A673 (cell line): Measurements from ENCODE around the gene DNPH1. TPM values are rescaled to one million over a fixed set of nuclear protein-coding genes. Genes with fewer than 3 reads are reported as not detected.

Experiments used
- BruUV-seq: library from RNA; stranded (reverse); fragments of 400-500 nt; replicated peaks from 2 replicates; lab custom pipeline; 2021; lab: Mats Ljungman, UMichigan
- CTCF ChIA-PET: fragments of 300-600 bp; sonication (Branson Sonifier 250); formaldehyde crosslinking; loops from one replicate; lab custom pipeline; 2022; ENCODE audit warnings: antibody characterized with exemption; lab: Charles Lee
- POLR2A ChIA-PET: fragments of 300-600 bp; sonication (Branson Sonifier 250); formaldehyde crosslinking; loops from one replicate; lab custom pipeline; 2022; ENCODE audit warnings: antibody characterized with exemption; ENCODE audit not compliant: low non-redundant PET; lab: Charles Lee
- DNase-seq: peaks from one replicate; pipeline ENCODE4 v3.0.0-alpha.2; 2015; ENCODE audit warnings: low spot score
- H3K27ac ChIP-seq: fragments of 200-600 bp; sonication (generic); 2 replicates; pipeline ENCODE4 v1.5.1; 2016; ENCODE audit warnings: mixed run types, low read depth, mild to moderate bottlenecking, mixed read lengths, antibody characterized with exemption, low read length; ENCODE audit not compliant: poor library complexity, severe bottlenecking
- H3K27me3 ChIP-seq: fragments of 200-600 bp; sonication (generic); replicated peaks from 2 replicates; pipeline ENCODE4 v1.6.1; 2017; ENCODE audit warnings: mixed run types, low read depth, mild to moderate bottlenecking, mixed read lengths, antibody characterized with exemption, low read length; ENCODE audit not compliant: insufficient read depth, poor library complexity
- H3K36me3 ChIP-seq: fragments of 200-600 bp; sonication (generic); 2 replicates; pipeline ENCODE4 v1.6.1; 2016; ENCODE audit warnings: mixed run types, mild to moderate bottlenecking, mixed read lengths, antibody characterized with exemption, low read length; ENCODE audit not compliant: insufficient read depth, poor library complexity, severe bottlenecking
- H3K4me1 ChIP-seq: fragments of 200-600 bp; sonication (generic); 2 replicates; pipeline ENCODE4 v1.6.1; 2017; ENCODE audit warnings: mixed run types, mild to moderate bottlenecking, mixed read lengths, antibody characterized with exemption, low read length; ENCODE audit not compliant: insufficient read depth, poor library complexity, severe bottlenecking
- H3K4me3 ChIP-seq: fragments of 200-600 bp; sonication (generic); 2 replicates; pipeline ENCODE4 v1.5.1; 2016; ENCODE audit warnings: low read depth, mixed run types, mild to moderate bottlenecking, mixed read lengths, low read length; ENCODE audit not compliant: poor library complexity, severe bottlenecking
- H3K9me3 ChIP-seq: fragments of 200-600 bp; sonication (generic); 2 replicates; pipeline ENCODE4 v1.6.1; 2016; ENCODE audit warnings: mixed run types, low read depth, mild to moderate bottlenecking, mixed read lengths, antibody characterized with exemption, low read length; ENCODE audit not compliant: poor library complexity, severe bottlenecking
- EZH2 ChIP-seq: fragments of 200-600 bp; sonication (generic); IDR thresholded peaks from 2 replicates; pipeline ENCODE4 v1.6.1; 2017; ENCODE audit warnings: borderline replicate concordance, low read depth, mild to moderate bottlenecking, mixed read lengths, antibody characterized with exemption, low read length; ENCODE audit not compliant: poor library complexity, severe bottlenecking
- intact Hi-C: fragments of 100-400 bp; cut with micrococcal nuclease; formaldehyde crosslinking; loops from one replicate; pipeline ENCODE4 v1.10.0; 2022; ENCODE audit not compliant: unreplicated experiment
- total RNA-seq: library from RNA; stranded (reverse); gene quantifications from 2 replicates; pipeline ENCODE4 v1.2.3, GENCODE V29; 2021
- TF ChIP-seq, protein P1 (sequence below): fragments of 300-800, 200-600 bp; sonication (generic); conservative IDR thresholded peaks from 2 replicates; pipeline ENCODE4 v1.5.1; 2017; ENCODE audit warnings: low read depth, mild to moderate bottlenecking, antibody characterized with exemption, low read length, moderate library complexity, mixed read lengths

Gene DNPH1
- total RNA-seq, 1 experiment from 2014 or later = 55.1 TPM

DNA sequence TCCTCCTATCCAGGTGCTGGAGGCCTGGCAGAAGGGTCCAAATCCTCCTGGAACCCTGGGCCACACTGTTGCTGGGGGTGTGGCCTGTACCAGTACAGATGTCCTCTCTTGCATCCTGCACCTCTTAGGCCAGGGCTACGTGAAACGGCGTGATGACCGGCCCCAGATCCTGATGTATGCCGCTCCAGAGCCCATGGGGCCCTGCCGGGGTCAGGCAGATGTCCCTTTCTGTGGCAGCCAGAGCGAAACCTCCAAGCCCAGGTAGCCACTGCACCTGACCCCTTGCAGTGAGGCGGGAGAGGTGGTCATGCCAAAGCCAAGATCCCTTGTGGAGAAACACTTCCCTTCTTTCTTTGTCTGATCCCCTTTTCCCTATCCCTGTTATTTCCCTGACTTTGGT is 14.2 kb downstream of the DNPH1 start:
- H3K4me3 ChIP-seq = no peak overlapping the region
- no peak for TF ChIP-seq EZH2
- TF ChIP-seq, protein P1, sequence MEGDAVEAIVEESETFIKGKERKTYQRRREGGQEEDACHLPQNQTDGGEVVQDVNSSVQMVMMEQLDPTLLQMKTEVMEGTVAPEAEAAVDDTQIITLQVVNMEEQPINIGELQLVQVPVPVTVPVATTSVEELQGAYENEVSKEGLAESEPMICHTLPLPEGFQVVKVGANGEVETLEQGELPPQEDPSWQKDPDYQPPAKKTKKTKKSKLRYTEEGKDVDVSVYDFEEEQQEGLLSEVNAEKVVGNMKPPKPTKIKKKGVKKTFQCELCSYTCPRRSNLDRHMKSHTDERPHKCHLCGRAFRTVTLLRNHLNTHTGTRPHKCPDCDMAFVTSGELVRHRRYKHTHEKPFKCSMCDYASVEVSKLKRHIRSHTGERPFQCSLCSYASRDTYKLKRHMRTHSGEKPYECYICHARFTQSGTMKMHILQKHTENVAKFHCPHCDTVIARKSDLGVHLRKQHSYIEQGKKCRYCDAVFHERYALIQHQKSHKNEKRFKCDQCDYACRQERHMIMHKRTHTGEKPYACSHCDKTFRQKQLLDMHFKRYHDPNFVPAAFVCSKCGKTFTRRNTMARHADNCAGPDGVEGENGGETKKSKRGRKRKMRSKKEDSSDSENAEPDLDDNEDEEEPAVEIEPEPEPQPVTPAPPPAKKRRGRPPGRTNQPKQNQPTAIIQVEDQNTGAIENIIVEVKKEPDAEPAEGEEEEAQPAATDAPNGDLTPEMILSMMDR = no peak
- H3K4me1 ChIP-seq = no peaks in the 10 kb centered on the region
- BruUV-seq = no TSS peak
- POLR2A ChIA-PET = no interaction called here
- H3K9me3 ChIP-seq = no peaks in the 10 kb centered on the region
- no peak overlapping the region for H3K27ac ChIP-seq
- no peak for DNase-seq
- H3K36me3 ChIP-seq = peaks cover 5% of the 10 kb centered on the region
- intact Hi-C loops = no loop called here
- no peaks in the 10 kb centered on the region for H3K27me3 ChIP-seq
- CTCF ChIA-PET = no interaction called here

DNA sequence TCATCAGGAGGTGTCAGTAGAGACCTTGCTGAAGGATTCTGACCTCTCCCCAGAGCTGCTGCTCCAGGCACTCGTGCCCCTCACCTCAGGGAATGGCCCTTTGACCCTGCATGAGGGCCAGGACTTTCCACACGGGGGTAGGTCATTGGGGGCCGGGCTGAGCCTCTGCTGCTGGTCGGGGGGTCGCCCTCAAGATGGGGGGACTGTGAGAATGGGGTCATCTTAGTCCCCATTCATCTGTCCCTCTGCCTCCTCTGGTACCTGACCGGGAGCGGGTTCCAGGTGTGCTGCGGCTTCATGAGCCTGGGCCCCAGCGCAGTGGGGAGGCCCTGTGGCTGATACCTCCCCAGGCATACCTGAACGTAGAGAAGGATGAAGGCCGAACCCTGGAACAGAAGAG is 15.8 kb downstream of the DNPH1 start:
- Histone ChIP-seq H3K4me3 (no peak overlapping the region), H3K27ac (no peak overlapping the region), H3K27me3 (no peaks in the 10 kb centered on the region), H3K4me1 (no peaks in the 10 kb centered on the region), H3K36me3 (peaks cover 5% of the 10 kb centered on the region), H3K9me3 (no peaks in the 10 kb centered on the region)
- no TSS peak for BruUV-seq
- ChIA-PET CTCF (no interaction called here), POLR2A (no interaction called here)
- no peak for TF ChIP-seq EZH2
- TF ChIP-seq, protein P1 = no peak
- no peak for DNase-seq
- intact Hi-C loops = no loop called here

DNA sequence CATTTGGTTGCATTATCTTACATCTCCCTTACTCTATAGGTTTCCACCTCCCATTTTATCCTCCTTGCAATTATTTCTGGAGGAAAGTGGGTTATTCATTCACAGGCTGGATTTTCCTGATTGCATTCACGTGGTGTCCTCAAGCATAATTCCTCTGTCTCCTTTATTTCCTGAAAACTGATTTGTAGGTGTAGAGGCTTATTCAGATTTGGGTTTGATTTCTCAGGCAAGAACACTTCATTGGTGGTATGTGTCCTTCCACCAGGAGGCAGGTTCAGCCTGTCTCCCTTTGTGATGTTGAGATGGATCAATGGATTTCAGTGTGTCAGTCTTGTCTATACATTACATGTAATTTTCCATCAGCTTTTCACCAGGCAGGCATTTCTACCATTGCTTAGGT is 17.3 kb downstream of the DNPH1 start:
- CTCF ChIA-PET = no interaction called here
- intact Hi-C loops = no loop called here
- no peak for DNase-seq
- POLR2A ChIA-PET = no interaction called here
- no peaks in the 10 kb centered on the region for H3K4me1 ChIP-seq
- no peak overlapping the region for H3K27ac ChIP-seq
- H3K27me3 ChIP-seq = no peaks in the 10 kb centered on the region
- BruUV-seq = no TSS peak
- H3K4me3 ChIP-seq = no peak overlapping the region
- H3K36me3 ChIP-seq = peaks cover 5% of the 10 kb centered on the region
- TF ChIP-seq, protein P1 = 0 out of 2 replicates have a peak, but pooled peaks have one; percentile 15
- no peak for TF ChIP-seq EZH2
- no peaks in the 10 kb centered on the region for H3K9me3 ChIP-seq
